Measurements from ENCODE around the gene TIMM17B.

The TIMM17B gene

GRCh38 chrX:48918643-48919340 lies 21.2 kb upstream of the TIMM17B start, which contains the start of gene PIM2:
PIM2 (minus strand) TSS chrX:48919024; CDS start chrX:48918834, 190 bp downstream.
- DNase-seq: peak; percentile 96

- no peak for DNase-seq
Measured at GRCh38 chrX:48918301-48918642, 20.7 kb upstream of the TIMM17B start.

GRCh38 chrX:48917139-48918001 lies 19.8 kb upstream of the TIMM17B start:
- peak; percentile 94 for DNase-seq

- DNase-seq: no peak
Measured at GRCh38 chrX:48914593-48915493, 17.3 kb upstream of the TIMM17B start.

- DNase-seq: no peak
Measured at GRCh38 chrX:48913605-48914366, 16.2 kb upstream of the TIMM17B start.

- DNase-seq: peak; percentile 89
Measured at GRCh38 chrX:48911412-48912182, 14.0 kb upstream of the TIMM17B start, which contains the start of gene SLC35A2. SLC35A2 (minus strand) TSS chrX:48911646; CDS start chrX:48911636, 10 bp downstream.

- DNase-seq: no peak
Measured at GRCh38 chrX:48910926-48911411, 13.4 kb upstream of the TIMM17B start.

- DNase-seq: no peak
Measured at GRCh38 chrX:48909703-48910294, 12.2 kb upstream of the TIMM17B start.

GRCh38 chrX:48908600-48908999 lies 11.0 kb upstream of the TIMM17B start:
- DNase-seq: no peak

- no peak for DNase-seq
Measured at GRCh38 chrX:48905090-48905790, 7.7 kb upstream of the TIMM17B start.

GRCh38 chrX:48904626-48905025 lies 7.1 kb upstream of the TIMM17B start:
- DNase-seq: no peak

GRCh38 chrX:48904180-48904579 lies 6.6 kb upstream of the TIMM17B start:
- no peak for DNase-seq

GRCh38 chrX:48903290-48903689 lies 5.7 kb upstream of the TIMM17B start:
- DNase-seq: no peak

- no peak for DNase-seq
Measured at GRCh38 chrX:48902776-48903175, 5.2 kb upstream of the TIMM17B start.

GRCh38 chrX:48902135-48902534 lies 4.6 kb upstream of the TIMM17B start:
- no peak for DNase-seq

- no peak for DNase-seq
Measured at GRCh38 chrX:48901069-48901468, 3.5 kb upstream of the TIMM17B start.

- DNase-seq: no peak
Measured at GRCh38 chrX:48899078-48899410, 1.5 kb upstream of the TIMM17B start.

- peak; percentile 66 for DNase-seq
Measured at GRCh38 chrX:48897157-48897624, 377 bp downstream of the TIMM17B start.

- DNase-seq: no peak
Measured at GRCh38 chrX:48896611-48897011, 957 bp downstream of the TIMM17B start.

- DNase-seq: no peak
Measured at GRCh38 chrX:48894891-48895290, 2.7 kb downstream of the TIMM17B start.

Measured in activated CD4-positive, alpha-beta T cell treated with anti-CD3 and anti-CD28 coated beads, Interleukin-10, Interleukin-2, amounts not matched to agents 100 ng/mL and 50 ng/mL, durations not matched to agents 16 hours and 8 hours (primary cell).